ENCODE results near the gene NPAS3. TPM values are rescaled to one million over a fixed set of nuclear protein-coding genes. Genes with fewer than 3 reads are reported as not detected.

NPAS3 gene
- polyA plus RNA-seq, 2 of the 4 experiments (the other 2 are of a cell fraction): not detected

- TF ChIP-seq HOXB13 (CRISPR knock-in tag; IDR thresholded peaks at IDR 0.05; ENCODE audit: low read depth): no peak
- no peak for TF ChIP-seq ZC3H11A (IDR thresholded peaks at IDR 0.05)
- TF ChIP-seq MAFK (IDR thresholded peaks at IDR 0.05; ENCODE audit: partially characterized antibody): peak; percentile 76
- TF ChIP-seq HEYL (CRISPR knock-in tag; IDR thresholded peaks at IDR 0.05): no peak
- no peak for TF ChIP-seq JUNB (IDR thresholded peaks at IDR 0.05)
- TF ChIP-seq GATA3 (IDR thresholded peaks at IDR 0.05; ENCODE audit: borderline replicate concordance): no peak
- POLR2A ChIA-PET: interaction anchor here (1.9 kb wide), 1 partner anchor 250 kb away, joined by 5 read pairs; no protein-coding TSS in a partner anchor
These were observed 909.3 kb downstream of the NPAS3 start for GRCh38 chr14:33848009-33848408.

GRCh38 chr14:33848706-33849454 is 910.2 kb downstream of the NPAS3 start:
- Histone ChIP-seq H3K27ac (no peak overlapping the region), H3K9me3 (no peaks in the 10 kb centered on the region), H3K4me3 (no peak overlapping the region), H3K4me1 (no peaks in the 10 kb centered on the region), H3K4me2 (no peak overlapping the region)
- peak; percentile 51 to 73 for DNase-seq (ENCODE audit: low read depth in 1 of 2, low spot score in 1 of 2)
- ATAC-seq: peak; percentile 92 to 98
- FAIRE-seq: no peak
- ChIA-PET CTCF (interaction anchor here (0.6 to 4.3 kb wide), 30 partner anchors 10 to 480 kb away, joined by 3 to 67 read pairs (median 5); partner anchors contain the start of gene EGLN3), POLR2A (interaction anchor here (0.7 to 1.9 kb wide), 3 partner anchors 102 to 250 kb away, joined by 3 to 5 read pairs (median 4); partner anchors contain the start of gene EGLN3)
- no peak for TF ChIP-seq ZNF302 (CRISPR knock-in tag; IDR thresholded peaks at IDR 0.05)
- TF ChIP-seq JUNB (IDR thresholded peaks at IDR 0.05): no peak
- TF ChIP-seq CTCF (IDR thresholded peaks at IDR 0.05): peak; percentile 56
- no peak for TF ChIP-seq CHD4 (IDR thresholded peaks at IDR 0.05; ENCODE audit: borderline replicate concordance)
- TF ChIP-seq SMC3 (IDR thresholded peaks at IDR 0.05): peak; percentile 76
- peak; percentile 63 to 69 for TF ChIP-seq RAD21 (conservative IDR thresholded peaks at IDR 0.05 in 1 of 2, IDR thresholded peaks at IDR 0.05 in 1 of 2)
- 46% methylated on average over 8 of the region's 8 CpGs for WGBS (ENCODE audit: missing lambda C conversion rate)

More at GRCh38 chr14:33848009-33848408, 909.3 kb downstream of the NPAS3 start:
- ATAC-seq (no peak), FAIRE-seq (no peak), DNase-seq (ENCODE audit: low read depth in 1 of 2, low spot score in 1 of 2) (no peak)
- H3K9me3 ChIP-seq: no peaks in the 10 kb centered on the region
- H3K4me2 ChIP-seq: no peak overlapping the region
- no peak overlapping the region for H3K27ac ChIP-seq
- 74% methylated on average over 5 of the region's 5 CpGs for WGBS (ENCODE audit: missing lambda C conversion rate)
- no peaks in the 10 kb centered on the region for H3K4me1 ChIP-seq
- H3K4me3 ChIP-seq: no peak overlapping the region
- CTCF ChIA-PET: interaction anchor here (1.1 to 4.3 kb wide), 12 partner anchors 9 to 478 kb away, joined by 3 to 67 read pairs (median 8); partner anchors contain the start of gene EGLN3

- Histone ChIP-seq H3K4me2 (no peak overlapping the region), H3K27ac (no peak overlapping the region), H3K9me3 (no peaks in the 10 kb centered on the region), H3K4me3 (no peak overlapping the region), H3K4me1 (no peaks in the 10 kb centered on the region)
- WGBS (ENCODE audit: missing lambda C conversion rate): 100% methylated on average over 1 of the region's 1 CpG
- DNase-seq (ENCODE audit: low read depth in 1 of 2, low spot score in 1 of 2) (no peak), ATAC-seq (no peak), FAIRE-seq (no peak)
- CTCF ChIA-PET: interaction anchor here (0.6 to 4.3 kb wide), 28 partner anchors 9 to 479 kb away, joined by 3 to 67 read pairs (median 5); no protein-coding TSS in a partner anchor
- no peak for TF ChIP-seq RCOR1 (IDR thresholded peaks at IDR 0.05; ENCODE audit: low read depth, low read length)
- no peak for TF ChIP-seq MAZ (IDR thresholded peaks at IDR 0.05; ENCODE audit: borderline replicate concordance, low read depth, low read length)
- TF ChIP-seq ZFP36 (IDR thresholded peaks at IDR 0.05; ENCODE audit: borderline replicate concordance, partially characterized antibody): no peak
- TF ChIP-seq HEYL (CRISPR knock-in tag; IDR thresholded peaks at IDR 0.05): no peak
- no peak for TF ChIP-seq MYC (IDR thresholded peaks at IDR 0.05; ENCODE audit: borderline replicate concordance, low read length)
- no peak for TF ChIP-seq HMGXB4 (CRISPR knock-in tag; IDR thresholded peaks at IDR 0.05; ENCODE audit: borderline replicate concordance)
- POLR2A ChIA-PET: interaction anchor here (0.7 to 1.9 kb wide), 3 partner anchors 101 to 249 kb away, joined by 3 to 5 read pairs (median 4); partner anchors contain the start of gene EGLN3
These were observed 910.7 kb downstream of the NPAS3 start for GRCh38 chr14:33849455-33849801.

Measured in A549 (cell line).